Nucleus accumbens (tissue), 56 donors: Measurements from ENCODE around the gene MYOZ3.
A peak's percentile ranks its signal among the peaks of the same experiment; 100 is the strongest.

Source experiments
- DNase-seq, 56 donors: peaks; one replicate each; lab custom pipeline; 2025; lab: John Stamatoyannopoulos, UW

MYOZ3 gene, protein sequence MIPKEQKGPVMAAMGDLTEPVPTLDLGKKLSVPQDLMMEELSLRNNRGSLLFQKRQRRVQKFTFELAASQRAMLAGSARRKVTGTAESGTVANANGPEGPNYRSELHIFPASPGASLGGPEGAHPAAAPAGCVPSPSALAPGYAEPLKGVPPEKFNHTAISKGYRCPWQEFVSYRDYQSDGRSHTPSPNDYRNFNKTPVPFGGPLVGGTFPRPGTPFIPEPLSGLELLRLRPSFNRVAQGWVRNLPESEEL

DNA sequence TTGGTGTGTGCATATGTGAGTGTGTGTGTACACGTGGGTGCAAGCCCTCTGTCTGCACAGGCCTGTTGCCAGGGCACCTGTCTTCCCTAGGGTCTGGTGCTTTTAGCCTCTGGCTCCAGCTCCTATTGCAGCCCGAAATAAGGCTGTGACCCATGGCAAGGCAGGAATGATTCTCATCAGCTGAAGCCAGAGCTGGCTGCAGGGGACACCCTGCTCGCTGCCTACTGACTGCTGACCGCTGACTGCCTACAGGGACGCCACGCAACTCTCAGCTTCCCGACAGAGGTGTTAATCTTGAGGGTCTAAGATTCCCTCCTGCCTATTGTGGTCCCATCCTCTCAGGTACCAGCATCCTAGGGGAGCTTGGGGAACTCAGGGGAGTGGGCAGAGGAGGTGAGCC is at the start of gene MYOZ3:
TSS of gene MYOZ3 (plus strand) at position 166 of the 400 bp plus-strand sequence. CDS start 1,691 bp downstream, outside the sequence.
- DNase-seq = no peak

DNA sequence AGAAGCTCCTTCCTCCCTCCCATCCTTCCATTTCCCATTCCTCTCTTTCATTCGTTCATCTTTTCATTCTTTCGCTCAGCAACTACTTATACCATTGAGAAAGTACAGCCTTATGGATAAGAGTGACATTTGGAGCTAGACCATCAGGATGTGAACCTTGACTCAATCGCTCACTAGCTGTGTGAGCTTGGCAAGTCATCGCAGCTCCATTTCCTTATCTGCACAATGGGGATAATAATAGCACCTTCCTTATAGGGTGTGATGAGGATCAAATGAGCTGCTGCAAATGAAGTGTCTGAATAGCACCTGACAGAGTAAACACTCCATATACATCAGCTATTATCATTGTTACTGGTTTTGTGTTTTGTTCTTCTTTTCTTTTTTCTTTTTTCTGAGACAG is 48.6 kb upstream of the MYOZ3 start:
- no peak for DNase-seq

DNA sequence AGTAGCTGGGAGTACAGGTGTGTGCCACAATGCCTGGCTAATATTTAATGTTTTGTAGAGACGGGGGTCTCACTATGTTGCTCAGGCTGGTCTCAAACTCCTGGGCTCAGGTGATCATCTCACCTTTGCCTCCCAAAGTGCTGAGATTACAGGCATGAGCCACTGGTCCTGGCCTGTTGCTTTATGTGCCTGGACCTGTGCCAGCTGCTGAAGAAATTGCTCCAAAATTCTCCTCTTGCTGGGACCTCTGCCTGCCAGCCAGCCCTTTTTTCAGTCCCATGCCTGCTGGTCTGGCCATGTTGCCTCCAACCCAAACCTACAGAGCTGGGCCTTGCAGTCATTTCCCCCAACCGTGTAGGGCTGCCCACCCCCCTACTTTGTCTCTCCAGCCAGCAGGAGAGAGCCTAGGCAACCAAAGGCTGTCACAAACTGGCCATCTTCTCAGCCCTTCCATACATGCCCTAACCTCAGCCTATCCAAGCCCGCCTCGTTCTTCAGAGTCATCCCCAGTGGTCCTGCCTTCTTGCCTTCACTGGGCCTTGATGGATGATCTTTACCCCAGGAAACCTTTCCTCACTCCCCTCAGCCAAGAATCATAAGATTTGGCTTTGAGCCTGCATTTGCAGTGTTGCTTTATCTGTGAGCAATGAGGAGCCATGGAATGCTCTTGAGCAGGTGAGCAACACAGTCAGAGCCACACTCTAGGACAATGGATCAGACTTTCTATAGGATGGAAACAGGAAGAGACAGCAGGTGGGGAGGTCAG is 48.0 kb upstream of the MYOZ3 start:
- no peak for DNase-seq

DNA sequence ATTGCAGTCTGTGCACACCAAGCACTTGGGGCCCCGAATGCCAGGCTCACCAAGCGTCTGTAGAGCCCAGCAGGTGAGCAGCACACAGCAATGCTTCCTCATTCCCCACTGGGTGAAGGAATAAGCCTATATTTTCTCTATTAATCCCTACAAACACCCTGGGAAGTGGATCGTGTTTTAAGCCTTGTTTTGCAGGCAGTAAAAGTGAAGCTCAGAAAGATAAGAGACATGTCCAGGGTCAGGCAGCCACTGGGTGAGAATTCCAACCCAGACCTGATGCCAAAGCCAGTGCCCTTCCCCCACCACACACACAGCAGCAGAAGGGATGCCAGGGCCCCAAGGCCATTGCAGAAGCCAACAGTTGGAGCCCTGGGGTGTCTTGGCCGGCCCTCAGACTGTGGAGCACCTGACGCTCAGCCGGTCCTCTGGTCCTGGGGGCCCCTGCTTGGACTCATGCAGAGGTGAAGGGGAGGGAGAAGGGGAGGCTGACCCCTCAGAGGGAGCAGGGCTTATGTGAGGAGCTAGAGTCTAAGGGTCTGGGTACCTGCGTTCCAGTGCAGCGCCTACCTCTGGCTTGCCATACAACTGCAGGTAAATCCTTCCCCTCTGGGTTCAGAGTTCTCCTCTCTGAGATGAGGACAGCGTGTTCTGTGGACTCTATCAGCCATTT is 46.9 kb upstream of the MYOZ3 start:
- DNase-seq = no peak

DNA sequence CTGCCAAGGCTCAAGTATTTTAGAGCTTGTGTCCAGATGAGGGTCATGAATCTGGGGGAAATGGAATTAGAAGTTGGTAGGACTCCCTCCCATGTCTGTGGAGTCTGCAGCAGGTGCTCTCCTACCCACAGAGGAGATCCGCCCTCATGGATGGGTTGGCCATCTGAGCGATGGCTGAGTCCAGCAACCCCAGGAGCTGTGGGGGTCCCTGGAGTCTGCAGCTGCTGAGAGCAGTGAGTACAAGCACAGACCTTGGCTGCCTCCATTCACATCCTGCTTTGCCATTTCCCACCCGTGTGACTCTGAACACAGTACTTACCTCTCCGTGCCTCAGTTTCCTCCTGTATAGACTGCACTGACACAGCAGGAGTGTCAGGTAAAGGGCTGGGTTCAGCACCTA is 46.4 kb upstream of the MYOZ3 start:
- DNase-seq = no peak

DNA sequence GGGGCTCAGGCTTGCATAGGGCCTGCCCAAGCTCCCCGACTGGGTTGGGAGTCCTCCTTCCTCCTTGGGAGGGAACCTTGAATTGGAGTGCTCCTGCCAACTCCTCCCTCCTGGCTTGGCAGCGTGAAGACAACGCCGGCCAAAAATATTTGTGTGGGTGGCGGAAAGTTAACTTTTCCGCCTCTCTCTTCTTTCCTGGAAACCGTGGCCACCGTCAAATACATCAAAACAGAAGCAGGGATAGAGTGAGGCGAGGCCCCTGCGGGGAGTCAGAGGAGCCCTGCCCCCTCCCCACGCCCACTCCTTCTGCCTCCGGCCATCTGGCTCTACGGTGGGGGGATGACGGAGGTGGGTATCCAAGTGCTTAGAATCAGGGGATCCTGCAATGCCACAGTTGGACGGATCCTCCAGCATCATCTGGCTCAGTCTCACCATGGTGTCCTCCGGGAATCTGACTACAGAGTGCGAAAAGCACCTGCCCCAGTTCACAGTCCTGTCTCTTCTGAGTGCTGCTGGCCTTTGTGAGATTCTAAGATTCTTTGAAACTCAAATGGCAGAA is 45.8 kb upstream of the MYOZ3 start:
- DNase-seq = no peak

DNA sequence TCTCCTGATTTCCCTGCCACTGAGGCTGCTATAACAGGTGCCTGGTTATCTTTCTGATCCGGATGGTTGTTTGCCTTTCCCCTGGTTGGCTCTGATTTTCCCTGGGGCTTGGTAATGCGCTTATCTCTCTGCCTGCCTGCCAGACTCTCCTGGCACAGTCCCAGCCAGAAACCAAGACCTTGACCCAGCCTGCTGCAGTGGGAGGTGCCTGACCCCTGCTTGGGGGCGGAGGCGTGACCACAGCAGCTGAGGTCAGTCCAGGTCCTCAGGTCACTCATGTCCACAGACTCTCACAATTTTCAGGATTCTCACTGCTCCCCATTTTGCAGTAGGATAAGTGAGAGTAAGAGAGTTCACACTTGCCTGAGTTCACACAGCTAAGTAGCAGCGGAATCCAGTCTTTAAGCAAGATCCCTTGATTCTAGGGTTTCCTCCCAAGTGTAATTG is 45.0 kb upstream of the MYOZ3 start:
- no peak for DNase-seq

DNA sequence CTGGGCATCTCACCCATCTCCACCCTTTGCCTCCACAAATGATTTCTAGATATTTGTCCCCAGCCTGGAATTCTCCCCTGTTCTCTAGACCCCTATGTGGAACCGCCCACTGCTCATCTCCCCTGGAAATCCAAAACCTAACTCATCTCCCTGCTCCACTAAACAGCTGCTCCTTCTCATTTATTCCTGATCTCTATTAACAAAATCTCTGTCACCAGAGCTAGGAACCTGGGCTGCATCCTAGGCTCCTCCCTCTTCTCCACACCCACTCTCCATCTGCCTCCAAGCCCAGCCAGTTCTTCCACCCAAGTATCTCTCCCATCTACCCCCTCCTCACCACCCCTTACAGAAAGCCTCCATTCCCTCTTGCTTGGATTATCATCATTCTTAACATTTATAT is 44.5 kb upstream of the MYOZ3 start:
- peak in 4 of 56 donors; percentile 17 to 45 (median 22) for DNase-seq

DNA sequence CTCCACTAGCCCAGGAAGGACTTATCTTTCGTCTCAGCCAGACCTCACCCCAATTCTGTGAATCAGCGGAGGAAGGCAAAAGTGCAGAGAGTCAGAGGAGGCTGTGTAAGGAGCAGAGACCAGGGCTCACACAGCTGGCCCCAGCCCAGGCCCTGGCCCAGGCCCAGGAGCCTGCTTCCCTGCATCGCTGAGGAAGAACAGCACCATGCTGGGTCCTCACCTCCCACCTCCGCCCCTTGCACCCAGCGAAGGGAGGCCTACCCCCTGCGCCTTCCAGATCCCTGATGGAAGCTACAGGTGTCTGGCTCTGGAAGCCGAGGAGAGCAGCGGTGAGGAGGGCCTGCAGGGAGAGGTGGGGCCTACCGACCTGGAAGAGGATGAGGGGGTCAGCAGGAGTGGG is 42.9 kb upstream of the MYOZ3 start:
- DNase-seq = no peak

DNA sequence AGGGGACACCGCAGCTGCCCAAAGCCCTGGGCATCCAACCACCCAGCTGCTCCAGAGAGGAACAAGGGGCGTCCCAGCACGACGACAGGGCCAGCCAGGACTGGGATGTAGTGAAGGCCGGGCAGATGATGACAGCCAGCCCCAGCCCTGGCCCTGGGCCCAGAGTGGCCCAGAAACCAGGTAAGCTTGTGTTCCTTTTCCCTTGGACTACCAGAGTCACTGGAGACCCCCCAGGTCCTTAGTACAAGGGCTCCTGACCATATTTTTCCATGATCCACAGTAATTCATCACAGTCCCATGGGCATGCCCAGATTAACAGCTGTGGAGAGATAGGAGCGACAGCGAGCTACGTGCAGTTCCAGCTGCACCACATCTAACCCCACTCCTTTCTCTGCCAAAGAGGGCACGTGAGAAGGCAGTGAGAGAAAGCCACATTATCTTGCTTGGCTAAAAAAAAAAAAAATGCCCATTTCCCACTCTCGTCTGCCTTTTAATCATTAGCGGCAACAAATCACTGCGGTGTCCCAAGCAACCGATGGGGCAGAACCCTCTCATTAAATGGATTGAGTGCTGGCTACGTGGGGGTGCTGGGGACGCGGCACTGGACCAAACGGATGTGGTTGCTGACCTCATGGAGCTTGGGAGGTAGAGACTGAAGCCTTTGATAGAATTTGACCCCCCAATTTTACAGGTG is 42.3 kb upstream of the MYOZ3 start:
- DNase-seq = no peak

DNA sequence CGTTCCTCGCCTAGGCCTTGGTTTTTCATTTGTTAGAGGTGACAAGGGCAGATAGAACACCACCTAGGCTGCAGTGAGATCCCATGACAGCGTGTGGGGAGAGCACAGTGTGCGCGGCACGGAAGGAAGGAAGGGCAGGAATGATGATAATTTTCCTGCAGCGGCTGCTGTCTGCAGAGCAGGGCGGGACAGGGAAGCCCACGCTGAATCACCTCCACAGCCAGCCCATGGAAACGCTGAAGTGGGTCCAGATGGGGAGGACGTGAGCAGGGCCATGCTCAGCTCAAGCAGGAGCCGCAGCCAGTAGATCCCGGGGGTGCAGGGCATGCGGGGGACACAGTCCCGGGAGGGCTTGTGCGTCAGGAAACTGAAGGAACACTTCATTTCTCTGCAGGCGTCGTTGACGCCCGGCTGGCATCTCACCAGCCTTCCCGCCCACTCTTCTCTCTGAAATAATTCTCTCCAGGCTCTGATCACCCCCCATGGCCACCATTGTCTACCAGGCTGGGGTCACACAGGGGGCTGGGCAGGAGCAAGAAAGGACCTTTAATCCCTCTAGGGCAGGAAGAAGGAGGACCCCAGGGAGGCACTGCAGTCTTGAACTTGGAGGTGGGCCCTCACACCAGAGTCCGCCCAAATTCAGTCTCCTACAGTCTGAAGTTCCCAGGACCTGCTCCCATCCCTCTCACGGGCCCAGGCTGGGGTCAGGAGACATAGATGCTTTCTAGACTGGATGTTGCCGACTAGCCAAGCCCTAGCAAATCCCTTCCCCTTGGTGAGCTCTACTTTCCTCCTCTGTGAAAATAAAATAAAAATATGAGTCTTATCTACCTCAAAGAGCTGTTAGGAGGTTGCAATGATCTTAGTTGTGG is 41.5 kb upstream of the MYOZ3 start:
- DNase-seq = peak in 29 of 56 donors; percentile 14 to 85 (median 45)

DNA sequence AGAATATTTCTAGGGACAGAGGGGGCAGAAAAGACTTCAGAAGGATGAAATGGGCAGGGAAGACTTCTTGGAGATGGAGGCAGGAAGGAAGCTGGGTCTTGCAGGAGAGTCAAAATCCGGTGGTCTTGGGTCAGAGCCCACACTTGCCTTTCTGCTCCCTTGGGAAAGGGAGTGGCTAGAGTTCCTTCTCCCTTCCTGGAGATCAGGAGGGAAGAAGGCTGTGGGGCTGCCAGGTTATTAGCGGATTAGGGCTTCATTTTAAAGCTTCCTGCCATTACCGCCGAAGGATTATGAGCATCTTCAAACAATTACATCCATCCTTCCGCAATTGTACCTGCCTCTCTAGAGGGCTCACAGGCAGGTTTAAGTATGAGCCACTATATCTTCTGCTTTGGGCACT is 39.8 kb upstream of the MYOZ3 start:
- no peak for DNase-seq

DNA sequence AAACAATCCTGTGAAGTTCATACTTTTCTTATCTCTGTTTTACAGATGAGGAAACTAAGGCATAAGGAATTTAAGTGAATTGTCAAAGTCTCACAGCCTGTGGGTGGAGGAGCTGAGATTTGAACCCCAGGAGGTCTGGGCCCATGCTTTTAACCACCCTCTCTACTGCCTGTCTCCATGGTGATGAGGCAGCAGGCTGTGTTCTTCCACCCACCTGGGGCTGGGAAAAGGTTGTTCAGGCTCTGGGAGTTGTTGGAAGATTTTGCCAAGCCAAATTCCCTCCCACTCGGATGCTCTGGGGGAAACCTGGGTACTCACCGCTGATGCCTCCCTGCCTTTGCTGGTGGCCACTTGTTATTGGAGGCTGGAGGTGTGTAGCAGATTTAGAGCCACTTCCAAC is 38.9 kb upstream of the MYOZ3 start:
- DNase-seq = peak in 18 of 56 donors; percentile 20 to 77 (median 40)

DNA sequence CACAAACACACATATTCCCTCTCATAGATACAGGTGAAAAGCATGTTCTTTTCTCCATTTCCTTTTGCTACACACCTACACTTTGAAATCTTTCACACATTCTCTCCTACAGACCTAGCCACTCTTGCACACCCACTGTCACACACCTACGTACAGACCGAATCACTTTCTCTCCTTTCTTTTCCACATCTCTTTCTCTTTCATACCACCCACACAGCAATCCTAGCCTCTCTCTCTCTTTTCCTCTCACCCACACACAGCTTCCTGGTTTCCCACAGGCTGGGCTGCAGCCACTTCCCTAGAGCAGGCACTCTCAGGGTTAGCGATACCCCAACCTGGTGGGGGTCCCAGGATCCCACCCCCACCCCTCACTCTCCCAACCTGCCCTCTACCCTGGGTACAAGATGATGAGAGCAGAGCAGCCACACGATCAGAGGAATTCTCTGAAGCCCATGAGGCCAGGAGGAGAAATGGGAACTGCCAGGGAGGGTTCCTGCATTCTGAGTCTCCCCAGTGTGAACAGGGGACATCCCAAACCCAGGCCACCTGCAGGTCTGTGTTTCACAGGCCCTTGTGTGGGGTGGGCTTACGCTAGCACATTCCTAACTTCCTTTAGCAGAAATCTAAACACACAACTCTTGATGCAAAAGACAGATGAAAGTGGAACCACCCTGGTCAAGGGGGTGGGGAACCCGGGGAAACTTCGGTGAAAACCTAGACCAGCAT is 37.7 kb upstream of the MYOZ3 start:
- no peak for DNase-seq

DNA sequence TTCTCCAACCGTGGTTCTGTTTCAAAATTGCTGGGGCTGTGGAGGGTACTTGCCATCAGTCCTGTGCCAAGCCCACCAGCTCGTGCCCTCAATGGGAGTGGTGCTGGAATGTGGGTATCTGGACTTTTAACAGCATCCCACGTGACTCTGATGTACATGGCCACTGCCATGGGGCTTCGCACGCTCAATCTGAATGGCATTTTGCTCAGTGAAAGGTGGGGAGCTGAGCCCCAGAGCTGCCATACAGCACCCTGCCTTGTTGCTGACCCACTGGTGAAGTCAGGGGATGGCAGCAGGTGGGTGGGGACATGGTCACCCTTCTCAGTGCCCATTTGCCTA is 37.2 kb upstream of the MYOZ3 start:
- no peak for DNase-seq

DNA sequence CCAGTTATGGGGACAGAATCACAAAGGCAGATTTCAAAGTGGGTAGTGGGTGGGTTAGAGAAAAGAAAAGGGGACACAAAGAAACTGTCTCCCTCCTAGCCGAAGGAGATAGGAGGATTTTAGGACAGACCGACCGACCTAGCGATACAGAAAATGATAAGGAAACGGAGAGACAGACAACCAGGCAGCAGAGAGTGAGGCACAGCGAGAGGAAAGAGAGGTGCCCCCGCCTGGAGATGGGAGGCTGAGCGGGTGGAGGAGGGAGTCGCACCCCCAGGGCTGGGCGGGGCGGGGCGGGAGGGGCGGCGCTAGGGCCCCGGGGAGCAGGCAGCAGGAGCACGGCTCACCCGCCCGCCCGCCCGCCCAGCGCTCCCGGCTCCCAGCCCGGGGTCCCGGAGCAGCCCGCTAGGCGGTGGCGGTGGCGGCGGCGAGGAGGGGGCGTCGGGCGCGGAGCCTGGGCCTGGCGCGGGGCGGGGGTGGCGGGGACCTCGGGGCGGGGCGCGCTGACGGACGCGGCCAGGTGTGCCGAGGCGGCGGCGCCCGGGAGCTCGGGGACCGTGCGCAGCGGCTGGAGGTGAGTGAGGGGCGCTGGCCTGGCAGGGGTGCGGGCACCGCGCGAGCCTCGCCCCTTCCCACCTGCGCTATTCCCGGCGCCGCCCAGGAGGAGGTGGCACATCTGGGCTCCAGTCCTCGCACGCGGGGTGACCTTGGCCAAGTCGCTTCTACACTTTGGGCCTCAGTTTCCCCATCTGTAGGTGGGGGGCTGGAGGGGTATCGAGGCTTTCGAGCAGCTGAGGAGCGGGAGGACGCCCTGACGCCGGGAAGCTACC is 36.5 kb upstream of the MYOZ3 start:
- peak in 33 of 56 donors; percentile 15 to 81 (median 47) for DNase-seq

DNA sequence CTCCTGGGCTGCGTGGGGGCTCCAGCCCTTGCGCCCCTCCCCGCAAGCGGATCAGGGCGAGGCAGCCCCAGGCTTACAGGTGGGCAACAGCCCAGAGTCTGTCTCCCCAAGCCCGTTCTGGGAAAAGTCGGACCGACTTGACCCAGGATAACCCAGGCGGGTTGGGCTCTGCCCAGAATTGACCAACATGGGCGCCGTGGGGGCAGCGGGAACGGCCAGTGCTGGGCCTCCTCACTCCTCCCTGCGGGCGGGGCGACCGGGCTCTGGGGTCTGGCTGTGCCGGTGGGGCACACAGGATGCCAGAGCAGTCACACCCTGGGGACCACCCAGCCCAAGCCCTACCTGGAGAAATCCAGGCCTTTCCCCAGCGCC is 35.9 kb upstream of the MYOZ3 start:
- DNase-seq = no peak
